HUES48 (cell line): ENCODE results near the gene MIOX.

Experiments used
- H3K27ac ChIP-seq: one replicate; pipeline ENCODE4 v1.7.0; 2013; ENCODE audit warnings: low read depth, low read length, inconsistent platforms
- H3K27me3 ChIP-seq: 2 replicates; pipeline ENCODE4 v1.6.1; 2013; ENCODE audit warnings: mild to moderate bottlenecking, low read length; ENCODE audit not compliant: control insufficient read depth, insufficient read depth
- H3K36me3 ChIP-seq: 2 replicates; pipeline ENCODE4 v1.6.1; 2013; ENCODE audit warnings: low read length; ENCODE audit not compliant: control insufficient read depth, insufficient read depth
- H3K4me1 ChIP-seq: 2 replicates; pipeline ENCODE4 v1.6.1; 2013; ENCODE audit warnings: mild to moderate bottlenecking, low read length; ENCODE audit not compliant: control insufficient read depth, insufficient read depth
- H3K4me3 ChIP-seq: 2 replicates; pipeline ENCODE4 v1.5.1; 2013; ENCODE audit warnings: mild to moderate bottlenecking, low read depth, low read length
- H3K9ac ChIP-seq: 2 replicates; pipeline ENCODE4 v1.6.1; 2013; ENCODE audit warnings: mild to moderate bottlenecking, low read depth, low read length, moderate library complexity
- H3K9me3 ChIP-seq: 2 replicates; pipeline ENCODE4 v1.6.1; 2013; ENCODE audit warnings: low read length; ENCODE audit not compliant: control insufficient read depth, insufficient read depth

MIOX gene

DNA sequence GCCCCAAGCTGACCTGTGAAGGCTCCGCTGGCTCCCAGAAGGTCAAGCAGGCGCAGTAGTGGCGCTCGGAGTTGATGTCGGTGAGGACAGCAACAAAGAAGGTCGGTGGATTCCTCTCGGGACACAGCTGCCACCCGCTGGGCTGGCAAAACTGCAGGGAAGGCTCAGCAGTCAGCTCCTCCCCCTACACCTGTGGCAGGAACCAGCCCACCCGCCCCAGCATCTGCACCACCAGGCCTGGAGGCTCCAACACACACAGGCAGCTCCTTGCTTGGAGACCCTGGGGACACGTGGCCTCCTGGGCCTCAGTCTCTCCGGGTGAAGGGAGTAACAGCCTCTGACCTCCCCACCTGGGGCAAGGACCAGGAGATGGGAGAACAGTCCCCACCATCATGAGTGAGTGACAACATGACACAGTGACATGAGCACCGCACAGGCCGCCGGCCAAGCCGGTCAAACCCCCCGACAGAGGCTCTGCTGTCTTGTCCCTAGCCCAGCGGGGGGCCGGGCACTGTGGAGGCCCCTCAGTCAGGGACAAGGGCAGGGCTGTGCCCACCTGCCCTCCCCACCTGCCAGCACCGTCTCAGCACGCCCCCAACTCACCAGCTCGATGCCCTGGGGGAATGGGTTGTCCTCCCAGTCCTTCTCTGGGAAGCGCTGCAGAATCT is 18.8 kb upstream of the MIOX start:
- Histone ChIP-seq H3K4me1 (peaks cover 6% of the 10 kb centered on the region), H3K36me3 (peaks cover 45% of the 10 kb centered on the region), H3K4me3 (no peak overlapping the region), H3K9ac (no peak overlapping the region), H3K27me3 (no peaks in the 10 kb centered on the region), H3K27ac (no peak overlapping the region), H3K9me3 (no peaks in the 10 kb centered on the region)

DNA sequence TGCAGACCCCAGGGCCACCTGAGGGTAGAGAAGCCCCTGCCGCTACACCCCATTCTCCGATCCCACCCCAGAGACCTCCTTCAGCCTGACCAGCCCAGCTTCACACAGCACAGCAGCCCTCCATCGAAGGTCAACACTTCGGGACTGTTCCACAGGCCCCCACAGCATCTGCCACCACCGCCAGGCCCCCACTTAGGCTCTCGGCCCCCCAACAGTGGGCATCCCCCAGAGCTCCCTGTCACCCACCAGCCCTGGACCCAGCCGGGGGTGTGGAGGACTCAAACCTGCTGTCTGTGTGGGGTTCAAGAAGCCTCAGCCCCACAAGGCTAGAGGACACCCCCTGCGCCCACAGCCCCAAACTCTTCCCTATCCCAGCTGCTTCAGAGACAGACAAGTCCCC is 18.0 kb upstream of the MIOX start:
- H3K27ac ChIP-seq: no peak overlapping the region

DNA sequence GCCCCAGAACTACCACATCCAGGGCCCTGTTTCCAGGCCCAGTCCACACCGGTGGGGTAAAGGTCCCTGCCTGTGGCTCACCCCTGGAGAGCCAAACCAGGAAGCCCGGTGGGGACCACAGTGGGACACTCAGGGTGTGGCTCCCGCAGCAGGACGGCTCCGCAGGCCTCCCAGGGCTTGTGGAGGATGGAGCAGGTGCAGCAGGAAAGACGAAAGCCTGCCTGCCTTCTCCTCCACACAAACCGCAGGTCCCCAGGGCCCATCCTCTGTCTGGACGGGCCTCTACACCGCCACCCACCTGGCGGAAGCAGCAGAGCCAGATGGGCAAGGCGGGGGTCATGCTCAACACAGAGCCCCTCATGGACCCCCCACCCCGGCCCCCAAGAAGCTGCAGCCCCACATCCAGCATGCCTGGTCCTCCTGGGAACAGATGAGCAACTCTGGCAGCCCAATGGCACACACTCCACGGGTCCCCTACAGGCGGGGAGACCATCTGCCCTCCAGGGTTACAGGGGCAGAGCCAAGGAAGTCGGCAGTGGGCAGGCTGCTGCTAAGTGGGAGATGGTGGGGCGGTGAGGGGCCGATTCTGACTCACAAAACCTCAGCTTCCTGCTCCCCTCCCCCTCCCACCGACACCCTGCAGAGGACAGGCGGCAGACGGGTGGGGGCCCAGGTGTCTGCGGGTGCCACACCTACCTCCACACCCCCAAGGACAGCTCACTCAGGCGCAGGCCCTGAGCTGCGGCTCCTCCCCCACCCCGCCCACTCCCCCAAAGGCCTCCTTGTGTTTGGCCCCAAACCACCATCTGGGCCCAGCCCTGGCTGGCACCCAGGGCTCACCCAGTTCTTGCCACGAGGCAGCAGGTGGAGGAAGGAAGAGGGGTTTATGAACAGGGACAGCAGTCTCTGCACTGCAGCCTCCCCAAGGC is 17.0 kb upstream of the MIOX start:
- peaks cover 11% of the 10 kb centered on the region for H3K4me1 ChIP-seq
- peaks cover 27% of the 10 kb centered on the region for H3K36me3 ChIP-seq
- no peak overlapping the region for H3K4me3 ChIP-seq
- 0 out of 2 replicates have a peak overlapping the region, but pooled peaks have one; percentile 23 for H3K9ac ChIP-seq
- H3K27me3 ChIP-seq: no peaks in the 10 kb centered on the region
- no peaks in the 10 kb centered on the region for H3K9me3 ChIP-seq
- H3K27ac ChIP-seq: peak overlapping the region; percentile 45

More for the DNA sequence above, 18.0 kb upstream of the MIOX start:
- Histone ChIP-seq H3K9me3 (no peaks in the 10 kb centered on the region), H3K4me3 (no peak overlapping the region), H3K9ac (no peak overlapping the region), H3K4me1 (peaks cover 8% of the 10 kb centered on the region), H3K36me3 (peaks cover 37% of the 10 kb centered on the region), H3K27me3 (no peaks in the 10 kb centered on the region)

DNA sequence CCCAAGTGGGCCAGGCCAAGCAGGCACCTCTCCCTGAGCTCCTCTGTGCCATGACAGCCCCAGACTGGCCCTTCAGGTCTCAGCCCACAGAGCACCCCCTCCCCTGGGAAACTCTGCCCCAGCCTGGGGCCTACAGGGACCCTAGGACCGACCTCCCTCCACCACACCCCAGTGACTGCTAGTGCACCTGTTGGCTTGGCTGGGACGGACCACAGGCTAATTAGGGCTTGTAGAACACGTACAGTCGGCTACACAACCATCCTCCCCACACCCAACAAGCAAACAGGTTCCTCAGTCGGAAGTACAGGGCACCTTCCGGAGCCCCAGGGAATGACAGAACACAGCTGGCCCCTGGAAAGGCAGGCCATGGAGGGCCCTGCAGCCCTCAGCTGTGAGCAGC is 16.2 kb upstream of the MIOX start:
- Histone ChIP-seq H3K27me3 (no peaks in the 10 kb centered on the region), H3K4me3 (no peak overlapping the region), H3K27ac (no peak overlapping the region)

DNA sequence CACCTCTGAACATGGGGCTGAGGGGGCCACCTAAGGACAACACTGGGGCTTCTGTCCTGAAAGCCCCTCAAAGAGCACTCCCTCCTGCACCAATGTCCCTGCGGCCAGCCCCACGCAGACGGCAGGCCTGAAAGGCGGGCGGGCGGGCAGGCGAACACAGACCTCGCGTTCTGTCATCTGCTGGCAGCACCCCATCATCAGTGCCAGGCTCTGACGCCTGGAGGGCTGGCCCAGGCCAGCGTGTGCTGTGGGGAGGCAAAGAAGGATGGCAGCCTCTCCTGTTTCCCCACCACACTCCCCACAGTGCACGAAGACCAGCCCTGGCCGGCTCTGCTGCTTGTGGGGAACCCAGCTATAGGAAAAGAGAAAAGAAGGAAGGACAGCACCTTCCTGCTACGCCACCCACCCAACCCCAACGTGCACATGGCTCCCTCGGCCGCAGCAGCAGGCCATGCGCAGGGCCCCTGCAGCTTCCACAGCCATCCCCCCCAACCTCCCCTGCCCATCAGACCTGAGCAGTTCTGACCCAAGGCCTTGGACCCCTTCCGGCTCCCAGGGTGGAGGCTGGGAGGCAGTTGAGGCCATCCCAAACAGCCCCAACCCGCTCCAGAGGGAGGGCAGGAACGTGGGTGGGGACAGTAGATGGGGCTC is 15.3 kb upstream of the MIOX start:
- no peak overlapping the region for H3K27ac ChIP-seq
- no peak overlapping the region for H3K4me3 ChIP-seq
- peaks cover 15% of the 10 kb centered on the region for H3K4me1 ChIP-seq
- peaks cover 12% of the 10 kb centered on the region for H3K36me3 ChIP-seq
- no peaks in the 10 kb centered on the region for H3K27me3 ChIP-seq
- no peaks in the 10 kb centered on the region for H3K9me3 ChIP-seq
- no peak overlapping the region for H3K9ac ChIP-seq

More for the DNA sequence above, 16.2 kb upstream of the MIOX start:
- peaks cover 20% of the 10 kb centered on the region for H3K36me3 ChIP-seq
- H3K4me1 ChIP-seq: peaks cover 13% of the 10 kb centered on the region
- no peaks in the 10 kb centered on the region for H3K9me3 ChIP-seq
- no peak overlapping the region for H3K9ac ChIP-seq

DNA sequence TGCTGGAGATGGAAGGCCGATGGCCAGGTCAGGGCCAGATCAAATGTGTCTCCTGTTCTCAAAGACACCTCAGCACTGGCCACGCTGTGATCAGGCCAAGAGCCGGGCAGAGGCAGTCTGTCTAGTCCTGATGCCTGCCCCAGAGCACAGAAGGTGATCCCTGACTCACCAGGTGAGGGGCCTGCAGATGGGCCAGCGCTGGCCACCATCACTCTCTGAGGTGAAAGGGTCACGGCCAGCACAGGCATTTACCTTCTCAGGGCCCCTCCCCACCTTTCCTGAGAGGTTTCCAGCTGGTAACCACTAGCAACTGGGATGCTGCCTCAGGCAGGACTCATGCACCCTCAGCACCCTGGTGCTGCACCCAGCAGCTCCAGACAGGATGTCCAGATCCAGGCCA is 14.7 kb upstream of the MIOX start:
- no peaks in the 10 kb centered on the region for H3K27me3 ChIP-seq
- H3K4me3 ChIP-seq: no peak overlapping the region
- no peak overlapping the region for H3K27ac ChIP-seq
- H3K36me3 ChIP-seq: peaks cover 5% of the 10 kb centered on the region
- H3K4me1 ChIP-seq: peaks cover 15% of the 10 kb centered on the region
- H3K9me3 ChIP-seq: no peaks in the 10 kb centered on the region
- H3K9ac ChIP-seq: no peak overlapping the region

DNA sequence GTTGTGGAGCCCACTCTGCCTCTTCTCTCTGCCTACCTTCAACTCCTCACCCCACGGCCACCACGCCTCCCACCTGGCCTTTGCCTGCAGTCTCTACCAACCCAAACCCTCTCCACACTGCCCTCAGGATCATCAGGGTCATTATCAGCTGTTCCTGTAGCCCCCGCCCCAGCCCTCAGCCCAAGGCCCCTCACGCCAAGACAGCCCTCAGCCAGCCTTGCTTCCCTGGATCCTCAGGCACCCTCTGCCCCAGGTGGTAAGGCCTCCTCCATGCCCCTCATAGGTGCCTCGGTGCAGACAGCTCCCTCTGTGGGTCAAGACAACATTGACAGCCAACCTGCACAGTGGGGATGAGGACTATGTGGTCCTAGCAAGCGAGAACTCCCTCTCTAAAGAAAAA is 13.6 kb upstream of the MIOX start:
- Histone ChIP-seq H3K9ac (no peak overlapping the region), H3K36me3 (no peaks in the 10 kb centered on the region), H3K27me3 (no peaks in the 10 kb centered on the region), H3K4me1 (peaks cover 15% of the 10 kb centered on the region), H3K4me3 (0 out of 2 replicates have a peak overlapping the region, but pooled peaks have one; percentile 75), H3K9me3 (no peaks in the 10 kb centered on the region), H3K27ac (no peak overlapping the region)

DNA sequence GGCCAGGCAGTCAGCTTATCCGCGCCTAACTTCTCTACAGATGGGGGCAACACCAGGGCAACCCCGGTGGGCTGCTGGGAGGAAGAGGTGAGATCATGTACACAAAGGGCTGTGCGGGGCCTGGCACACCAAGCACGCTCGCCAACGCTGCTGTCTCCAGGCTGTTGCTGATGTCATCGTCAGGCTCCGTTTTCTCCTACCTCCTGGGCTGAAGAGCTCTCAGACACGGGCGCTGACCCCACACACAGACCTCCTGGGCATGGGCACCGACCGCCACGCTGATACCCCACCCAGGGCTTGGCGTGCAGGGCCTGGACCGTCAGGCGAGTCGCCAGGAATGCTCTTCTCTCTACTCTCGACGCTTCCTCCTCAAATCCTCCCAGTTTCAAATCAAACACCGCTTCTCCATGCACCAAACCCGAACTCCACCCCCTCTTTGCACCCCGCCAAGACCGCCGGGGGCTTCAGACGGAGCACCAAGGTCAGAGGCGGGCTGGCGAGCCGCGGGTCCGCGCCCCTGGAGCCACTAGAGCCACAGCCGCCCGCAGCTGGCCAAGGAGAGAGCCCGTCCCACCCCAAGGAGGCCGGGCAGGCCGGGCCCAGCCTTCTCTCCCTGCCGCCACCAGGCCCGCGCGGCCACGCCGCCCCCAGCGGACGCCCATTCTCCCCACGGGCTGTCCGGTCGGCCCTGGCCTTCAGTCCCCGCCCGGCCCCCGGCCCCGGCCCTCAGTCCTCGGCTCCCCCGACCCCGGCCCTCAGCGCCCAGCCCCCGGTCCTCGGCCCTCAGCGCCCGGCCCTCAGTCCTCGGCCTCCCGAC is 12.6 kb upstream of the MIOX start:
- Histone ChIP-seq H3K9ac (peak overlapping the region; percentile 51; the same call in 1 of the 2 replicates), H3K36me3 (no peaks in the 10 kb centered on the region), H3K27ac (no peak overlapping the region), H3K4me1 (peaks cover 15% of the 10 kb centered on the region), H3K4me3 (peak overlapping the region; percentile 75), H3K27me3 (no peaks in the 10 kb centered on the region), H3K9me3 (no peaks in the 10 kb centered on the region)

DNA sequence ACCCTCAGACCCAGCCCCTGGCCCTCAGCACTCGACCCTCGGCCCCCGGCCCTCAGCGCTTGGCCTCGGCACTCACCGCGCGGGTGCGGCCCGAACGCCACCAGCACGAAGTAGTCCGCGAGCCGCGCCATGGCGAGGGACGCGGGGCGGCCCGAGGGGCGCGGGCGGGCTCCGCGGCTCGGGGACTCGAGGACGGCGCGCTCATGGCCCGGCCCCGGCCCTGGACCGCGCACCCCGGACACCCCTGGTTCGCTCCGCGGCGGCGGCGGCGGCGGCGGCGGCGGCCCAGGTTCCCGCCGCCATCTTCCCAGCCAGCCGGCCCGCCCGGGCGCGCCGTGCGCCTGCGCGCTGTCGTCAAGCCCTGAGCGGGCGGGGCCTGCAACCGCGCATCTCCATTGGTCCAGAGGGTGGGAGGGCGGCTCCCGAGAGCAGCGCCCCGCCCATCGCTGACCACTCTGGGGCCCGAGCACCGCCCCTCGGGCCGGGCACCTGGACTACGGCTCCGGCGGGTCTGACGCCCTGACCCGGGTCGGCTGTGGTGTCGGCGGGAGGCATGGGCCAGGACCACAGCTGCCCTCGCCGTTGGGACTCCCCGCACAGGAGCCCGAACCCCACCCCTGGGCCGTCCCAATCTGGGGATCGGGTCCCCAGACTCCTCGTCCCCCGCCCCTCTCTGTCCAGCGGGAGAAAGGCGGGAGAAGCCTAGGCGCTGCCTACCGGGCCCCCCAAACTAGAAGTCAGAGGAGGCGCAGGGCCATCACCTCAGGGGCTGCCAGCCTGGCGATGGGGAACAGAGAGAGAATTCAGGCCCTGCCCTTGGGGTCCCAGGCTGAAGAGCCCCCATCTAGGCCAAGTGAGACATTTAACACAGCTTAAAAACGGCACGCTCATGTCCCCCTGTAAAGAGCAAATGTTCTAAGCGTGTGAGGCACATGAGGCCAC is 11.7 kb upstream of the MIOX start, which contains the start of gene SBF1:
TSS of gene SBF1 (minus strand) at position 326 of the 942 bp plus-strand sequence. CDS start at position 131, 195 bp downstream.
- no peaks in the 10 kb centered on the region for H3K36me3 ChIP-seq
- H3K9me3 ChIP-seq: no peaks in the 10 kb centered on the region
- peak within 1 kb of the TSS; percentile 75 for H3K4me3 ChIP-seq
- H3K4me1 ChIP-seq: peaks cover 14% of the 10 kb centered on the region
- peaks cover 6% of the 10 kb centered on the region for H3K27me3 ChIP-seq
- peak within 1 kb of the TSS; percentile 51; the same call in 1 of the 2 replicates for H3K9ac ChIP-seq
- H3K27ac ChIP-seq: peak within 1 kb of the TSS; percentile 20
